SK-N-MC (cell line): ENCODE measurements around the gene H2BK1.

Source experiments
- DNase-seq: peaks from one replicate; pipeline ENCODE4 v3.0.0-alpha.2; 2011; ENCODE audit warnings: low read depth, low spot score
- H3K27ac ChIP-seq: fragments of 200-600 bp; sonication (generic); 2 replicates; pipeline ENCODE4 v1.5.1; 2016; ENCODE audit warnings: mixed run types
- H3K36me3 ChIP-seq: fragments of 200-600 bp; sonication (generic); 2 replicates; pipeline ENCODE4 v1.6.1; 2017; ENCODE audit warnings: antibody characterized with exemption, low read length, mixed read lengths; ENCODE audit not compliant: insufficient read depth
- H3K4me3 ChIP-seq: fragments of 200-600 bp; sonication (generic); 2 replicates; pipeline ENCODE4 v1.5.1; 2016
- H3K9ac ChIP-seq: fragments of 200-600 bp; sonication (generic); 2 replicates; pipeline ENCODE4 v1.8.0; 2017; ENCODE audit warnings: mixed run types, mixed read lengths; ENCODE audit not compliant: insufficient read length
- H3K9me3 ChIP-seq: fragments of 200-600 bp; sonication (generic); 2 replicates; pipeline ENCODE4 v1.6.1; 2017; ENCODE audit warnings: low read depth, mild to moderate bottlenecking, antibody characterized with exemption, low read length, moderate library complexity, mixed read lengths
- EZH2 ChIP-seq: fragments of 200-600 bp; sonication (generic); IDR thresholded peaks from one replicate; pipeline ENCODE4 v1.6.1; 2017; ENCODE audit warnings: antibody characterized with exemption
- FOXP2 ChIP-seq: optimal IDR thresholded peaks from 2 replicates; pipeline ENCODE3; 2011; ENCODE audit warnings: mild to moderate bottlenecking, moderate library complexity; ENCODE audit not compliant: insufficient read depth; ENCODE audit errors: extremely low read length, control extremely low read depth
- POLR2AphosphoS5 ChIP-seq: IDR thresholded peaks from 2 replicates; pipeline ENCODE4 v1.6.1; 2012; ENCODE audit warnings: mild to moderate bottlenecking, low read depth, low read length, borderline replicate concordance

Gene H2BK1

DNA sequence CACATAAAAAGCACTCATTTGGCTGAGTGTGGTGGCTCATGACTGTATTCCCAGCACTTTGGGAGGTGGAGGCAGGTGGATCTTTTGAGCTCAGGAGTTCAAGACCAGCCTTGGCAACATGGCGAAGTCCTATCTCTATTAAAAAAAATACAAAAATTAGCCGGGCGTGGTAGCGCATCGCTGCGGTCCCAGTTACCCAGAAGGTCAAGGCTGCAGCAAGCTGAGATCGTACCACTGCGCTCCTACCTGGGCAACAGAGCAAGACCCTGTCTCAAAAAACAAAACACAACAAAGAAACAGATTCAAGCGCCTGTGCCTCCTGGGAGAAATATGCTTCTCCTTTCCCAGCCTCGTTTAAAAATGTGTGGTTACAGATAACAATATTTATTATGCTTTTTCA lies 19.0 kb upstream of the H2BK1 start:
- no peak overlapping the region for H3K27ac ChIP-seq
- H3K9me3 ChIP-seq: no peaks in the 10 kb centered on the region
- no peak overlapping the region for H3K4me3 ChIP-seq
- H3K36me3 ChIP-seq: peaks cover 16% of the 10 kb centered on the region
- H3K9ac ChIP-seq: no peak overlapping the region
- TF ChIP-seq FOXP2: no peak
- no peak for TF ChIP-seq EZH2
- TF ChIP-seq POLR2AphosphoS5: no peak
- DNase-seq: no peak

DNA sequence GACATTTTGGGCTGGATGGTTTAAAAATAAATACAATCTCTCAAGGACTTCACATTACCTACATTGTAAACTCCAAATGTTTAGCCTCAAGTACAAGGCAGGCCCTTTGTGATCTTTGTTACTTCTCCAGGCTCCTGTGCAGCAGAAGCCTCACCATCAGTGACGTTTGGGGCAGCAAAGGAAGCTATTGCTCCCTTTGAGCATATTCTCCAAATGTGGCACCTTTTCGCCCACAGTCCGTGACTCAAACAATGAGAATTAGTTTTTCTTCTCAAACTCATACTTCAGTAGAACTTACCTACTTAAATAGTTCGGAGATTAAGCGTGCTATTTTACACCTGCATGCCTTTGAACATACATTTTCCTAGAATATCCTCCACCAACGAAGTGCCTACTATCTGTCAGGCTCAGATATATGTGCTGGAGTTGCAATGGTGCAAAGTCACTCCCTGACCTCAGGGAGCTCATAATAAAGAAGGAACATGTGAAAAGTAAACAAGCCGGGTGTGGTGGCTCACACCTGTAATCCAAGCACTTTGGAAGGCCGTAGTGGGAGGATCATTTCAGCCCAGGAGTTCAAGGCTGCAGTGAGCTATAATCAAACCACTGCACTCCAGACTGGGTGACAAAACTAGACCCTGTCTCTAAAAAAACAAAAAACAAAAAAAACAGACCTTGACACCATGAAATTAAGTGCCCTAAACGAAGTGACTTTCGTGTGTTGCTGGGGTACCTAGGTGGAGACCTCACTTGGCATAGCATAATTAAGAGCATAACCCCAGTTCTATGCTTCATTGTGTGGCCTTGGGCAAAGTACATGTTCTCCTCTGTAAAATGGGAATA lies 18.0 kb upstream of the H2BK1 start:
- H3K36me3 ChIP-seq: peaks cover 26% of the 10 kb centered on the region
- no peaks in the 10 kb centered on the region for H3K9me3 ChIP-seq
- H3K27ac ChIP-seq: peak overlapping the region; percentile 71; the same call in 1 of the 2 replicates
- DNase-seq: no peak
- peak overlapping the region; percentile 83 for H3K9ac ChIP-seq
- peak overlapping the region; percentile 85 for H3K4me3 ChIP-seq
- no peak for TF ChIP-seq EZH2
- no peak for TF ChIP-seq FOXP2
- TF ChIP-seq POLR2AphosphoS5: no peak

DNA sequence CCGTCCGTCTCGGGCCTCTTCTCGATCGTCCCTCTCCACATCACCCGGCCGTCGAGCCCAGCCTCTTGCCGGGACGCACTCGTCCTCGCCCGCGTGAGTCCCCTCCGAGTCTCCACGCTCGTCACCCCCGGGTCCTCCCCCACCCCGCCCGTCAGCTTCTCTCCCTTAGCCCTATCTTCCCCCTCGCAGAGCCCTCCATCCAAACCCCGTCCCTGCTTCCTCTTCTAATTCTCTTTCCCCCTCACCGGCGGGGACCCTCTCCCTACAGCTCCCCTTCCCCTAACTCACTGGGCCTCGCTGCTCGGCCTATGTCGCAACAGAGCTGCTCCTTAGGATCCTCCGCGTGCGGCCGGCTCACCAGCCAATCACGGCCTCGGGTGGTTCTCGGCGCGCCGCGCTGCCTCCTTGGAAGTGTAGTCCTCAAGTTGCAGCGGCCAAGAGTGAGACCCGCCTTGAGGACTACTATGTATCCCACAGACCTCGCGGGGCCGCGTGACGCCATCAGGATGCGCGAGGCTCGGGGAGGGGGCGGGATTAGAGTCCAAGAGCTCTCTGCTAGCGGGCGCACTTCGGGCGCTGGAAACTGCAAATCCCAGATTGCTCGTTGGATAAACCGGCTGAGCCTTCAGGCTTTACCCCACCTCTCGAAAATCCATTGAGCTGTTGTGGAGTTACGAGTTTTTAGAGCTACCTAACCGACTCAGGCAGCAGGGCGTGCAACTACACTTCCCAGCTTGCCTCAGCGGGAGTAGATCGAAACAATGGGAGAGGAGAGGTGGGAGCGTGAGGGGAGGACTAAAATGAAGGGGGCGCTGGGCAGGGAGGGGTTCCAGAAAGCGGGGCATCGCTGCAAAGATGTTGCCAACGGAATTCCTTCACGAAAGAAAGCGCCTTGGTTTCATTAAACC lies 16.8 kb upstream of the H2BK1 start, which contains the start of gene ABCF2:
Gene ABCF2, minus strand, starts transcription at position 331 of the 908 bp plus-strand sequence. CDS start 747 bp downstream, outside the sequence.
- Histone ChIP-seq H3K36me3 (peaks cover 37% of the 10 kb centered on the region), H3K9ac (peak within 1 kb of the TSS; percentile 90), H3K27ac (peak within 1 kb of the TSS; percentile 71), H3K9me3 (no peaks in the 10 kb centered on the region), H3K4me3 (peak within 1 kb of the TSS; percentile 85)
- TF ChIP-seq POLR2AphosphoS5: peak; percentile 88
- peak; percentile 39 for TF ChIP-seq FOXP2
- TF ChIP-seq EZH2: no peak
- DNase-seq: peak; percentile 92

DNA sequence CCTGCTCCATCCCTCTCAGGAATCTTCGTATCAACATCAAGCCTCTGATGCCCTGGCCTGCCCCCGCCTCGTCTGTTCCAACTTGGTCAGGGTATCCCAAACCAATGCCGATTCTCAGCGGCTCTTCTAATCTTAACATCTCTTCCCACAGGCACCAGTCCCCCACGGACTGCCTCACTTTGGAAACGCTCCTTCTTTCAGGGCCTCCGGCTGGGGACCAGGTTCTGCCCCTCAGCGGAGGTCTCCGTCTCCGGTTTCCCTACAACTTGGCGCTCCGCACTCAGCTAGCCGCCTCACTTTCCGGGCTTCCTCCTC lies 16.2 kb upstream of the H2BK1 start:
- peak overlapping the region; percentile 90 for H3K9ac ChIP-seq
- H3K4me3 ChIP-seq: peak overlapping the region; percentile 85
- TF ChIP-seq FOXP2 (no peak), EZH2 (no peak), POLR2AphosphoS5 (no peak)
- DNase-seq: no peak
- H3K36me3 ChIP-seq: peaks cover 44% of the 10 kb centered on the region
- no peaks in the 10 kb centered on the region for H3K9me3 ChIP-seq
- no peak overlapping the region for H3K27ac ChIP-seq

DNA sequence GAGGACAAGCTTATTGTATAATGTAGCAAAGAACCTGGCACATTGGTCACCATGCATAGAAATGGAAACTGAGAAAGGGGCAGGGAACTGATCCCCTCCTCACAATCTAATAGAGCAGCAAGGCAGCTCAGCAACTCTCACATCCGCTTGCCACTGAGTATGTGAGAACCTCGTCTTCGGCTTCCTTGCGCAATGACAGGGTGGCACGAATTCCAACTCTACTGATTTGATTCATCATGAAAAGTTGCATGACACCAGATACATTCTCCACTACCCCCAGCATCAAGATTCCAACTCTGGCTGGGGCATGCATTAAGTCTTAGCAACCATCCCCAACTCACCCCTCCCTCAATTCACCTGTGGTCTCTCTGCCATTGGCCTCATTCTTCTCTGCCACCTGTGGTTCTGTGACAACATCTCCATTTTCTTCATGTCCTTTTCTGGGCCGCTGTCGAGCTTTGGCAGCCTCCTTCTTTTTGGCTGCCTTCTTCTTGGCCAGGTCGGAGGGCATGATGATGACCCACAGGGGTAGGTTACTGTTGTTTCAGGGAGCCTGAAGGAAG lies 15.7 kb upstream of the H2BK1 start:
- no peak for DNase-seq
- peaks cover 45% of the 10 kb centered on the region for H3K36me3 ChIP-seq
- no peak overlapping the region for H3K27ac ChIP-seq
- peak overlapping the region; percentile 85 for H3K4me3 ChIP-seq
- peak overlapping the region; percentile 90 for H3K9ac ChIP-seq
- no peak for TF ChIP-seq EZH2
- no peak for TF ChIP-seq POLR2AphosphoS5
- TF ChIP-seq FOXP2: no peak
- H3K9me3 ChIP-seq: no peaks in the 10 kb centered on the region

DNA sequence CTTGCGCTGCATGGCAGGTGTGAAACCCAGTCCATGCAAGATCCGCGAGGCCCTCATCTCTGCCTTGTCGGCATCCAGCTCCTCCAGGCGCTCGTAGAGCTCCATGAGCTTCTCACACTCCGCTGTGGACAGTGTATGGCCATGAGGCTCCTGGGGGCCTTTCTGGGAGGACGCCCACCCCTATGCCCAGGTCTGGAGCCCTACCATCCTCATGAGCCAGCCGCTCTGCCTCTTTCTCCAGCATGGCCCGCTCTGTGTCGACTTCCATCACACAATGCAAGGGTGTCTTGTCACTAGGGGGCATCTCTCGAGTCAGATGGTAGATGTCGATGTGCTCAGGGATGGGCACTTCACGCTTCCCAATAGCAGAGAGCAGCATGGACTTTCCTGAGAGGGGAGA lies 13.4 kb upstream of the H2BK1 start:
- Histone ChIP-seq H3K36me3 (peaks cover 65% of the 10 kb centered on the region), H3K9me3 (no peaks in the 10 kb centered on the region), H3K4me3 (no peak overlapping the region), H3K27ac (no peak overlapping the region), H3K9ac (no peak overlapping the region)
- TF ChIP-seq EZH2 (no peak), FOXP2 (no peak), POLR2AphosphoS5 (no peak)
- no peak for DNase-seq

DNA sequence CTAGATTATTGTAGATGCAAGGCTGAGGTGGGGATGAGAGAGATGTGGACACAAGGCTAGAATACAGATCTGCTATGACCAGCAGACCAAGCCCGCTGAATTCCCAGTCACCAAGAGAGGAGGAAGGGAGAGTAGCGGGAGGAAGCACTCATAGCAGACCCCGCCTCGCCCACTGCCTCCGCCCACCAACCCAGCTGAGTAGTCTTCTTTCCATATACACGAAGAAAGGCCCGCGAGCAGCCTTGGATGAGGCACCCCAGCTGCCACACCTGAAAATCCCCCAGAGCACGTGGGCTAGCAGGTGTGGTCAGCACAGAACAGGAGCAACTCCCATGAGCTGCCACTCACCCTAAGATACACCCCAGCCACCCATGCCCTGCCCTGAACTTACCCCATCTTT lies 7.9 kb upstream of the H2BK1 start:
- DNase-seq: no peak
- no peak overlapping the region for H3K27ac ChIP-seq

DNA sequence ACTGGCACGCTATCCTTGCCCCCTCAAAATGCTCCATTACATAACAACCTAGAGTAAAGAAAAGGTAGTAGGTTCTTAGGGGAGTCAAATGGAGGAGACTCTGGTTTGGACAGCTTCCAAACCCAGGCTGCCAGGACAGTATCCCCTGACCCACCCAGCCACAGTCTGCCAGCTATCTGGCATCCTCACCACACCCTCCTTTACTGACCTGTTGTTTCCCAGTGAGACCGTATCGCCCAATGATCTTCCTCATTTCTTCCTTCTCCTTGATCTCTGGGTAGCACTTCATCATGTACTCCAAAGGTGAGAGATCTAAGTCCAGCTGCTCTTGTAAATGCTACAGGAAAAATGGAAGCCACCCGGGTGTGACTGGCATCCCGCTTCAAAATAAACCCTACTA lies 5.1 kb upstream of the H2BK1 start:
- DNase-seq: no peak
- peaks cover 67% of the 10 kb centered on the region for H3K36me3 ChIP-seq
- no peak overlapping the region for H3K4me3 ChIP-seq
- H3K9me3 ChIP-seq: no peaks in the 10 kb centered on the region
- H3K27ac ChIP-seq: no peak overlapping the region
- H3K9ac ChIP-seq: no peak overlapping the region
- TF ChIP-seq POLR2AphosphoS5 (no peak), FOXP2 (no peak), EZH2 (no peak)

More for the DNA sequence above, 7.9 kb upstream of the H2BK1 start:
- Histone ChIP-seq H3K4me3 (no peak overlapping the region), H3K36me3 (peaks cover 89% of the 10 kb centered on the region), H3K9ac (no peak overlapping the region), H3K9me3 (no peaks in the 10 kb centered on the region)
- TF ChIP-seq FOXP2 (no peak), POLR2AphosphoS5 (no peak), EZH2 (no peak)
